Cardiac muscle cell (in vitro differentiated cells and primary cell): ENCODE results near the gene ANKMY1. TPM values are rescaled to one million over a fixed set of nuclear protein-coding genes. Genes with fewer than 3 reads are reported as not detected.

ENCODE experiments used
- DNase-seq, 2 donors: peaks; one replicate each; pipeline versions ENCODE4 v3.0.0 to v3.0.0-alpha.2; 2010 to 2017; ENCODE audit warnings: low read depth in 1 of 2, low spot score in 1 of 2
- H3K27ac ChIP-seq: fragments of 200-600 bp; sonication (generic); 2 replicates; pipeline ENCODE4 v1.5.1; 2016
- H3K27me3 ChIP-seq: fragments of 200-600 bp; sonication (generic); 2 replicates; pipeline ENCODE4 v1.6.0; 2016; ENCODE audit warnings: control low read depth
- H3K36me3 ChIP-seq: fragments of 200-600 bp; sonication (generic); 2 replicates; pipeline ENCODE4 v1.5.1; 2016; ENCODE audit warnings: control low read depth
- H3K4me1 ChIP-seq: fragments of 200-600 bp; sonication (generic); 2 replicates; pipeline ENCODE4 v1.8.1; 2017; ENCODE audit warnings: low read depth, mild to moderate bottlenecking, mixed run types
- H3K4me3 ChIP-seq: fragments of 200-600 bp; sonication (generic); 2 replicates; pipeline ENCODE4 v1.5.1; 2016; ENCODE audit warnings: mild to moderate bottlenecking
- H3K9me3 ChIP-seq: fragments of 200-600 bp; sonication (generic); 2 replicates; pipeline ENCODE4 v1.5.1; 2017; ENCODE audit warnings: low read depth, mild to moderate bottlenecking, control low read depth
- polyA plus RNA-seq: library from polyadenylated mRNA; unstranded; fragments of >200 nt; fragmentation: Nextera tagmentation; extraction: Ambion mirVana; gene quantifications from 2 replicates; pipeline ENCODE4 v1.2.1, GENCODE V29; 2016
- total RNA-seq: library from RNA; depleted of rRNA; stranded (reverse); fragments of >200 nt; gene quantifications from 2 replicates; pipeline ENCODE4 v1.2.3, GENCODE V29; 2016
- TF ChIP-seq, protein P1 (sequence below): IDR thresholded peaks from 2 replicates; pipeline ENCODE4 v1.5.1; 2012; ENCODE audit warnings: low read depth, mild to moderate bottlenecking, low read length

ANKMY1 gene
- total and polyA plus RNA-seq, 2 experiments from 2014 or later: 7.6 to 10.8 TPM

DNA sequence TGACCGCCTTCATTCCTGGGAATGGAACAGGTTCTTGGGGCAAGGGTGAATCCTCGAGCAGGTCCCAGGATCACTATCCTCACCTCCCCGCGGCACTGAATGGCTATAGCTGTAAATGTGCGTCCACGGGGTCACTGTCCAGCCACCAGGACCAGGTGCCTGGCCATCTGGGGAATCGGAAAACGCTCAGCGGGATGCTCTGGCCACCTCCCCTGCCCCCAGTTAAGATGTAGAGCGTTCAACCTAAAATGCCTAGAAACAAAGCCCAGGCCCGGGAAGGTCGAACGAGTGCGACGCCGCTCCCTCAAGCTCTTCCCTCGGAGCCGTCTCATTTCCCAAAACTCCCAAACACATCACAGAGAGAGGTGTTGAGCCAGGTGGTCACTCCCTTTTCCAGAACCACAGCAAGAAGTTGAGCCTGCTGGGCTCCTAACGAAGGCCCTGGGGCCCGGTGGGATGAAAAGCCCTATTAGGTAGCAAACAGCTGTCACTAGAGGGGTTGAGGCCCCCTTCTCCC lies 28.0 kb upstream of the ANKMY1 start:
- Histone ChIP-seq H3K36me3 (peaks cover 6% of the 10 kb centered on the region), H3K4me3 (peak overlapping the region; percentile 92), H3K4me1 (peaks cover 6% of the 10 kb centered on the region), H3K27ac (peak overlapping the region; percentile 86), H3K27me3 (no peaks in the 10 kb centered on the region), H3K9me3 (no peaks in the 10 kb centered on the region)
- TF ChIP-seq, protein P1, sequence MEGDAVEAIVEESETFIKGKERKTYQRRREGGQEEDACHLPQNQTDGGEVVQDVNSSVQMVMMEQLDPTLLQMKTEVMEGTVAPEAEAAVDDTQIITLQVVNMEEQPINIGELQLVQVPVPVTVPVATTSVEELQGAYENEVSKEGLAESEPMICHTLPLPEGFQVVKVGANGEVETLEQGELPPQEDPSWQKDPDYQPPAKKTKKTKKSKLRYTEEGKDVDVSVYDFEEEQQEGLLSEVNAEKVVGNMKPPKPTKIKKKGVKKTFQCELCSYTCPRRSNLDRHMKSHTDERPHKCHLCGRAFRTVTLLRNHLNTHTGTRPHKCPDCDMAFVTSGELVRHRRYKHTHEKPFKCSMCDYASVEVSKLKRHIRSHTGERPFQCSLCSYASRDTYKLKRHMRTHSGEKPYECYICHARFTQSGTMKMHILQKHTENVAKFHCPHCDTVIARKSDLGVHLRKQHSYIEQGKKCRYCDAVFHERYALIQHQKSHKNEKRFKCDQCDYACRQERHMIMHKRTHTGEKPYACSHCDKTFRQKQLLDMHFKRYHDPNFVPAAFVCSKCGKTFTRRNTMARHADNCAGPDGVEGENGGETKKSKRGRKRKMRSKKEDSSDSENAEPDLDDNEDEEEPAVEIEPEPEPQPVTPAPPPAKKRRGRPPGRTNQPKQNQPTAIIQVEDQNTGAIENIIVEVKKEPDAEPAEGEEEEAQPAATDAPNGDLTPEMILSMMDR: no peak
- no peak for DNase-seq

DNA sequence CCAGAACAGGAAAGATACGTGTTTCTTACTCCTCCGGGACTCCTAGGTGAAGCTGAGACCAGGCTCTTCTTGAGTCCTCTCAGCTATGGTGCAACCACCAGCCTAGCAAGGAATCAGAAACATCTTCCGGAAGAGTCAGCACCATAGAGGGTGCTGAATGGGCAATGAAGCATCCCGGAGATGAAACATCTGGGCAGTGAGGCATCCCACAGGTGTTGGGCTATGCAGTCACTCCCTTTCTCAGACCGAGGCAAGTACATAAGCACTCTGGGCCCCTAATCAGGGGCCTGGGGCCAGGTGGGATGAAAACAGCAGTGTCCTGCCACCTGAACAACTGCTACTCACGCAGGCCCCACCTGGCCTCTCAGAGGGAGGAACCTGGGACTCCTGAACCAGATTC lies 27.3 kb upstream of the ANKMY1 start:
- peaks cover 6% of the 10 kb centered on the region for H3K36me3 ChIP-seq
- no peaks in the 10 kb centered on the region for H3K27me3 ChIP-seq
- DNase-seq: no peak
- peak overlapping the region; percentile 92 for H3K4me3 ChIP-seq
- no peak overlapping the region for H3K27ac ChIP-seq
- H3K9me3 ChIP-seq: no peaks in the 10 kb centered on the region
- TF ChIP-seq, protein P1: no peak
- peaks cover 6% of the 10 kb centered on the region for H3K4me1 ChIP-seq

DNA sequence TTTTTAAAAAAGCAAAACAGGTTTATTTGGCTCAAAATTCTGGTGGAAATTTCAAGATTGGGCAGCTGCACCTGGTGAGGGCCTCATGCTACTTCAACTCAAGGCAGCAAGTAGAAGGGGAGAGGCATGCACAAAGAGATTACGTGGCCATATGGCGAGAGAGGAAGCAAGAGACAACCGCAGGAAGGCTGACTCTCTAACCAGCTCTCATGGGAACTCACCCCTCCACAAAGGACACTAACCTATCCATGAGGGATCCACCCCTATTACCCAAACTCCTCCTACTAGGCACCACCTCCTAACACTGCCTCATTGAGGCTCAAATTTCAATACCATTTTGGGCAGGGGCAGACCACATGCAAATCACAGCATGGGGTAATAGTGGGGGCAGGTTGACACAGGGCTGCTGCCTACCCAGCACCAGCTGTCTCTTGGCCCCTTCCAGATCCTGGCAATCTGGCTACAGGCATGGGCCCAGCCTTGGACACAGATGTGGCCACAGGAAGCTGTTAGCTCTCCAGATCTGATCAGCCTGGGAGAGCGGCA lies 26.8 kb upstream of the ANKMY1 start:
- peaks cover 3% of the 10 kb centered on the region for H3K36me3 ChIP-seq
- H3K4me3 ChIP-seq: no peak overlapping the region
- H3K27me3 ChIP-seq: no peaks in the 10 kb centered on the region
- H3K27ac ChIP-seq: no peak overlapping the region
- H3K4me1 ChIP-seq: peaks cover 6% of the 10 kb centered on the region
- no peaks in the 10 kb centered on the region for H3K9me3 ChIP-seq
- DNase-seq: peak in 1 of 2 donors; percentile 79
- TF ChIP-seq, protein P1: no peak

DNA sequence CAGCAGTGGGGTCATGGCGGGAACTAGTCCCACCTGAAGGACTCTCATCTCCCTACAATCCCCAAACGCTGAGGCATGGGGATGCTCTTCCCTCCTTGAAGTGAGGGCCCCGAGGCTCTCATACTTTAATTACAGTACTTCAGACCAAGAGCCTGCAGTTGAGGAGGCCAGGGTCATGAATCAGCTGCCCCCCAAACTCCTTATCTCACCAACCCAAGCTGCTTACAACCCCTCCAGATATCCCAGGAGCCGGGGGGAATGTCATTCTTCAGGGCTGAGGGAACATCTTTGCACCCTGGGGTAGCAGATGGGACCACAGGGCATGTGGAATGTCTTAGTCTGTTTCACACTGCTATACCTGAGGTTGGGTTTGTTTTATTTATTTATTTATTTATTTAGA lies 26.0 kb upstream of the ANKMY1 start:
- no peak for DNase-seq
- Histone ChIP-seq H3K9me3 (no peaks in the 10 kb centered on the region), H3K27ac (no peak overlapping the region)

DNA sequence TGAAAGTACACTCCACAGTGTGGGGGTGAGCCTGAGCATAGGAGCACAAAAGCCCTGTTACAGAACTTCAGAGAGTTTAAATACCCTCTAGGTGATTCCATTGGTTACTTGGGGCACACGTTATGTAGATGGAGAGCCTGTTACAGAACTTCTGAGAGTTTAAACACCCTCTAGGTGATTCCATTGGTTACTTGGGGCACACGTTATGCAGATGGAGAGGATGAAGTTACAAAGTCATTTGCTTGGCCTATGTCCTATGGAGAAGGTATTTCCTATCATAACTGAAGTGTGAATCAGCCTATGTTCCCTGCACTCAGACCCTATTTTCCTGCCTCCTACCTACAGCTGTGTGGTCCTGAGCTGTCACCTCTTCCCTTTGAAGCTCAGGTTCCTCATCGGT lies 25.0 kb upstream of the ANKMY1 start:
- no peaks in the 10 kb centered on the region for H3K27me3 ChIP-seq
- TF ChIP-seq, protein P1: no peak
- DNase-seq: no peak
- H3K9me3 ChIP-seq: no peaks in the 10 kb centered on the region
- no peak overlapping the region for H3K4me3 ChIP-seq
- H3K4me1 ChIP-seq: peaks cover 2% of the 10 kb centered on the region
- no peak overlapping the region for H3K27ac ChIP-seq
- no peaks in the 10 kb centered on the region for H3K36me3 ChIP-seq

More for the DNA sequence above, 26.0 kb upstream of the ANKMY1 start:
- Histone ChIP-seq H3K36me3 (no peaks in the 10 kb centered on the region), H3K27me3 (no peaks in the 10 kb centered on the region), H3K4me1 (peaks cover 6% of the 10 kb centered on the region), H3K4me3 (no peak overlapping the region)
- TF ChIP-seq, protein P1: no peak

DNA sequence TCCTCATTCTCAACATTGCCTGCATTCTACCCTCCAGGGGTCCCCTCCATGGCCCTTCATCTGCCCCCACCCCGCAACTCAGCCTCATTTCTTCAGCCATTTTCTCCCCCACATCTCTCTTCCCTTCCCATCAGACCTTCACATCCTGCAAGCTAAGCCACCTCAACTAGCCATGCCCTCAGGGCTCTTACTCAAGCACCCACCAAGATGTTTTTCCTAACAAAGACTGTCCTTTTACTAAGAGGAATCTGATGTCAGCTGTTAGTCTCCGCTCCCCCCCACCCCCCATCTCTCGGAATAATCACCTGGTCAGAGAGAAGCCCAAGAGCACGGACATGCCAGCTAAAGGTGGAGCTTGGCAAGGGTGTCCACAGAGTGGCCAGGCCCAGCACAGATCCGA lies 24.0 kb upstream of the ANKMY1 start:
- Histone ChIP-seq H3K27ac (no peak overlapping the region), H3K9me3 (no peaks in the 10 kb centered on the region), H3K36me3 (no peaks in the 10 kb centered on the region), H3K27me3 (no peaks in the 10 kb centered on the region), H3K4me1 (no peaks in the 10 kb centered on the region), H3K4me3 (no peak overlapping the region)
- TF ChIP-seq, protein P1: no peak
- DNase-seq: no peak
